IPS-20b (cell line): Measurements from ENCODE around the gene TMEM223.

ENCODE experiments used
- H3K27ac ChIP-seq: one replicate; pipeline ENCODE4 v1.5.1; 2013; ENCODE audit warnings: low read length
- H3K27me3 ChIP-seq: 2 replicates; pipeline ENCODE4 v1.6.1; 2013; ENCODE audit warnings: mild to moderate bottlenecking, low read length, inconsistent platforms; ENCODE audit not compliant: insufficient read depth
- H3K36me3 ChIP-seq: 2 replicates; pipeline ENCODE4 v1.6.1; 2013; ENCODE audit warnings: low read depth, mild to moderate bottlenecking, inconsistent platforms, low read length, moderate library complexity; ENCODE audit not compliant: insufficient read depth
- H3K4me1 ChIP-seq: 2 replicates; pipeline ENCODE4 v1.6.1; 2013; ENCODE audit warnings: mild to moderate bottlenecking, control low read depth, inconsistent platforms, low read length, moderate library complexity; ENCODE audit not compliant: insufficient read depth
- H3K4me3 ChIP-seq: 2 replicates; pipeline ENCODE4 v1.5.1; 2013; ENCODE audit warnings: mild to moderate bottlenecking, low read length, inconsistent platforms
- H3K9ac ChIP-seq: 2 replicates; pipeline ENCODE4 v1.6.1; 2013; ENCODE audit warnings: low read depth, mild to moderate bottlenecking, inconsistent platforms, low read length, moderate library complexity
- H3K9me3 ChIP-seq: 2 replicates; pipeline ENCODE4 v1.6.1; 2013; ENCODE audit warnings: mild to moderate bottlenecking, low read depth, low read length, inconsistent platforms; ENCODE audit not compliant: insufficient read depth

Gene TMEM223

GRCh38 chr11:62747475-62748160 is 44.2 kb downstream of the TMEM223 start:
- no peaks in the 10 kb centered on the region for H3K27me3 ChIP-seq
- H3K4me1 ChIP-seq: no peaks in the 10 kb centered on the region
- no peak overlapping the region for H3K4me3 ChIP-seq
- H3K36me3 ChIP-seq: peaks cover 33% of the 10 kb centered on the region
- H3K9ac ChIP-seq: no peak overlapping the region
- H3K9me3 ChIP-seq: no peaks in the 10 kb centered on the region
- H3K27ac ChIP-seq: no peak overlapping the region
